ENCODE results near the gene MLH3.
"Not testable (repeated sequence)": the region's sequence is repeated elsewhere in the genome, so short reads cannot be mapped to it uniquely, and the experiment has no call there.

Gene MLH3

DNA sequence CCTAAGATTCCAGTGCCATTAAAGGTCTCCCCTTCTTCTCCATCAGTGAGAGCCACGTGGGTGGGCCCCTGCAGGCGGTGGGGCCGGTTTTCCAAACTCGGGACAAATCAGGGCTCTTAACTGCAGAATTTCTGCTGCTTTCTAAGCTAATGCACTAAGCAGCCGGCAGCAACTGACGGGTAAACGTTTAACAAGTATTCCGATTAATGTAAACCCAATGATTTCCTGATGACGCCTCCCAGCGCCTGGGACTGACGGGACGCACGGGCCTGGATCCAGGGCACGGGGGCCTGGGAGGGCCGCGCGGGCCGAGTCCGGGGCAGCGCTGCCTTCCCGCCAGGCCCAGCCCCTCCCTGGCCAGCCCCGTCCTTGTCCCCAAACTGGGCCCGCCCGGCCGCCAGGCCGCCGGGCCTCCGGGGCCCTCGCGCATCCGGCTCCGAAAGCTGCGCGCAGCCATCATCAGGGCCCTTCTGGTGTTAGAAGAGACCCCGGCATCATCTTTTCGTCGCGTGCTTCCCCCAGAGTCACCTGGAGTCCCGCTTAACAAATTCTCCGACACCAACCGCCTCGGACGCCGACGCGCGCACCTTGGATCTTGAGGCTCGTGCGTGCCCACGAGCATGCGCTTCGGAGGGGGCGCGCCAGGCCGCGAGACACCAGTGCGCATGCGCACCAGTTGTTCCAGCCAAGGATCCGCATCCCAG, at the start of gene MLH3:
Gene MLH3 (minus strand): TSS at position 616 of the 704 bp plus-strand sequence. CDS start 1,812 bp downstream, outside the sequence.
- peak; percentile 58 to 69 for DNase-seq (ENCODE audit: low read depth in 2 of 2)

DNA sequence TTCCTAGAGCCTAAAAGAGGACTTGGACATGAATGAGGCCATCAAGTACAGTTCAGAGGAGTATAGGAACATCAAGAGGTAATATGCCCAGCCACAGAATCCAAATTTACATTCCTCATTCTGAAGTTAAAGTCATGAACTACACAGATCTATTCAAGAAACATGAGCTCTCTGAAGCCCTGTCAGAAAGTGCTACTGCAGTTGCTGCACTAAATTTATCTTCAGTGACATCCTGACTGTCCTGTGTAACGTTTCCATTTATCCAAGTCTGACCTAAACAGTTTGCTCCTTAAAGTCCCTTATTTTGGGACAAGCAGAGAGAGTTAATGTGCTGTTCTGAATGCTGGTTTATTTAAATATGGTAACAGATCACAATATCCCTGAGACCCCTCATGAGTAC, 47.4 kb upstream of the MLH3 start:
- DNase-seq (ENCODE audit: low read depth in 2 of 2): no peak

DNA sequence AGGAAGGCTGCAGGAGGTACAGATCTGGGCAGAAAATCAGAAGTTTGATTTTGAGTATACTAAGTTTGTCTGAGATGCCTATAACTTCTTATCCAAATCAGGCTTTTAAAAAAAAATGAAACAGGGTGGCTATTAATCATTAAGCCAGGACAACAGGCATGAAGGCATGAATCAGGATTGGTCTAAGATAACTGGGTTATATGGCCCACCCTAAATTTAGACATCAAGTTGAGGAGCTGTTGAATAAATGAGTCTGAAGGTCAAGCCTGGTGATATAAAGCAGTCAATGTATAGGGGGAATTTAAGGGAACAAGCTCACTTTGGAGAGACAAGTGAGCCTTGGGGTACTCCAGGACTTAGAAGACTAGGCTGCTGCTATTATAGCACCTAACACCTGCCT, 46.9 kb upstream of the MLH3 start:
- DNase-seq (ENCODE audit: low read depth in 2 of 2): no peak

DNA sequence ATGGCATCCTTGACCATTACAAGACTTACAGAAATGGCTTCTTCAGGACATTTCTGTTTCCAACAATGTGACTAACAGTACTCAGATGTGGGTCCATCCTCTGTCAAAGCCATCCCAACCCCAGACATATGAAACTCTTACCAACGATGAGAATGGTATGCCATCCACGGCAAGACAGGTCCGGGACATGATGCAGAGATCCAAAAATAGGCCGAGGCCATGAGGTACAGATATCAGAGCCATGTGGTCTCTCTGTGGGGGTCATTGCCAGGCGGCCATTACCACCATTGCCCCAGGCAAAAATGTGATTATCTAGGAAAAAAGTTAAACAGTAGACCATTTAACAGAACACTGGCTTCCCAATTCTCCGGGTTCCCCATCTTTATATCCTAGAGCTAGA, 45.7 kb upstream of the MLH3 start:
- DNase-seq (ENCODE audit: low read depth in 2 of 2): no peak

DNA sequence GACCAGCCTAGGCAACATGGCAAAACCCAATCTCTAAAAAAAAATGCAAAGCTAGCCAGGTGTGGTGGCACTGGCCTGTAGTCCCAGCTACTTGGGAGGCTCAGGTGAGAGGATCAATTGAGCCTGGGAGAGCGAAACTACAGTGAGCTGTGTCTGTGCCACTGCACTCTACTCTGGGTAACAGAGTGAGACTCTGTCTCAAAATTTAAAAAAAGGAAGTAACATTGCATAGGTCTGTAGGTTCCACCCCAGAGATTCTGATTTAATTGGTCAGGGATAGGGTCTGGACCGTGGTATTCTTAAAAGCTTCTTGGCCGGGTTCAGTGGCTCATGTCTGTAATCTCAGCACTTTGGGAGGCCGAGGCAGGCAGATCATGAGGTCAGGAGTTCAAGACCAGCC, 44.4 kb upstream of the MLH3 start:
- DNase-seq (ENCODE audit: low read depth in 2 of 2): no peak

DNA sequence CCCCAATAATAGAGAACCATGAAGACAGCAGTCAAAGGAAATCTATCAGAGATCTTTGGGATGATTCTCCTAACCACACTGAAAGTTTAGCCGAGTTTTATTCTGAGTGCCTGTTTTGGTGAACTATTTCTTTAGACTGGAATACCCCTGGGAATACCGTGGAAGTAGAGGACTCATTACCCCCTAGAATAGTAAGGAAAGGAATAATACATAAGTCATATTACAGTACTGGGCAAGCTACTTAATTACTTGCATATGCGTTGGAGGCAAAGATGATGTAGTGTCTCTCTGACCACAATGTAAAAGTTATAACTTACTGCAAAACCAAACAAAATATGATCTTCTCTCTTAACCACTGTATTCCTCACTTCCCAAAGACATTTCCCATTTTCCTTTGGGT, 43.6 kb upstream of the MLH3 start:
- DNase-seq (ENCODE audit: low read depth in 2 of 2): no peak

DNA sequence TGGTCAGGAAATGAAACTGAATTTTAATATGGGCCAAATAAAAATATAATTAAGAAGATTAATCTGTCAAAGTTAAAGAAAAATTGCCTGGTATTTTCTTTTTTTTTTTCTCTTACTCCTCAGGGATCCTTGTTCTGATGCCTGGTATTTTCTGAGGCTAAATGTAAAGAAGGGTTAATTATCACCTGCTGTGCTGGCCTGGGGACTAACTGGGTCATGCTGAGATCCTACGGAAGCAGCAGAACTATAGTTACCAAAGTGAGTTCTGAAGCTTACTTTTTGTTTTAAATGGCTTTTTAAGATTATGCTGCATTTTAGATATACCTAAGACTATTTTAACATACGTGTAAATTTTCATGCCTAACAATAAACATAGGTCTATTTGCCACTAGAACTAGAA, 41.4 kb upstream of the MLH3 start:
- DNase-seq (ENCODE audit: low read depth in 2 of 2): no peak

DNA sequence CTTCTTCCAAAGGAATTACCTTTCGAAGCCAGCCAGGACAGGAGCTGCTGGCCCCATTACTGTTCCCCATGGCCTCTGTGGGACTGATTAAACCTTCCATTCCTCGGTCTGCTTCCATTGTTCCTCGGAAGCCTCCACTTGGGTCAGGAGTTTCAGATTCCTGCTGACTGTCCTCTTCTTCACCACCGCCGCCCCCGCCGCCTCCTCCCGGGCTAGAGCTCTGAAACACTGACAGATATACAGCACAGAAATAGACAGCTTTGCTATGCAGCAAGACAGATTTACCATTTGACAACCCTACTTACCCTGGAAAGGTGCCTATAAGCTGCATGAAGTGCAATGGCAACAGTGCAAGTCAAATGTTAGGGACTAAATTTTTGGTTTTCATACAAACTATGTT, 40.0 kb upstream of the MLH3 start:
- DNase-seq (ENCODE audit: low read depth in 2 of 2): no peak

DNA sequence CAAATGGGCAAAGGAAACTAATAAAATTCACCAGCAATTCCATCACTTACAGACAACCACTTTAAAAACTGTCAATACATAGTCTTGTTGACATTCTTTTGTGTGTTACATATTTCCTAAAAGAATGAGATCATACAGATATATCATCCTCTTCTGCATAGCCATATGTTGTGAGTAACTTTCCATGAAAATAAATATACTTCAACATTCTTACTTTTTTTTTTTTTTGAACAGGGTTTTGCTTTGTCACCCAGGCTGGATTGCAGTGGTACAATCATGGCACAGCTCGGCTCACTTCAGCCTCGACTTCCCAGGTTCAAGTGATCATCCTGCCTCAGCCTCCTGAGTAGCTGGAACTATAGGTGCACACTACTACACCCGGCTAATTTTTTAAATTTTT, 39.1 kb upstream of the MLH3 start:
- no peak for DNase-seq (ENCODE audit: low read depth in 2 of 2)

DNA sequence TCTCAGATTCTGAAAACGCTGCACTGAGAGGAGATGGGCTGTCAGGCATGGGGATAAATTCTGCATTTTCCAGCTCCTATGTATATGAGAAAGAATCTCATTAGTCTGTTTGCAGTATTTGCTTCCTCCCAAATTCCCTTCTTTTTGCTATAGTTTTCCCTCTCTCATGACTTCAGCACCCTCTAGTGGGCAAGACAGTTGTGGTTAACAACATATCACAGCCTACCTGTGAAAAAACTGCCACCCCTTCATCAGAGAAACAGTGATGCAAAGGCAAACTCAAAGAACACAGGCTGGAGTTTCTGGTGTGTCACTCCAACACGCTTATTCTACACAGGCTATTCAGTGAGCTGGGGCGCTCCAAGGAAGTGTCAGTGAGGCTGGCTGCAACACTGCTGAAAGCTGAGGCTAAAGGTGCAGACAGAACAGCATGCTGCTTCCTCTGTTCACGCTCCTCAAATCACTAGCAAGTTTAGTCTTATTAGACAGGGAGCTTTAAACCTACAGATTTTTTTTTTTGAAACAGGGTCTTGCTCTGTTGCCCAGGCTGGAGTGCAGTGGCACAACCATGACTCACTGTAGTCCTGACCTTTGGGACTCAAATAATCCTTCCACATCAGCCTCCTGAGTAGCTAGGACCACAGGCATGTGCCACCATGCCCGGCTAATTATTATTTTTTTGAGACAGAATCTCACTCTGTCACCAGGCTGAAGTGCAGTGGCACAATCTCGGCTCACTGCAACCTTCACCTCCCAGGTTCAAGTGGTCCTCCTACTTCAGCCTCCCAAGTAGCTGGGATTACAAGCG, 37.5 kb upstream of the MLH3 start:
- peak in 1 of 2 donors; percentile 27 for DNase-seq (ENCODE audit: low read depth in 2 of 2)

DNA sequence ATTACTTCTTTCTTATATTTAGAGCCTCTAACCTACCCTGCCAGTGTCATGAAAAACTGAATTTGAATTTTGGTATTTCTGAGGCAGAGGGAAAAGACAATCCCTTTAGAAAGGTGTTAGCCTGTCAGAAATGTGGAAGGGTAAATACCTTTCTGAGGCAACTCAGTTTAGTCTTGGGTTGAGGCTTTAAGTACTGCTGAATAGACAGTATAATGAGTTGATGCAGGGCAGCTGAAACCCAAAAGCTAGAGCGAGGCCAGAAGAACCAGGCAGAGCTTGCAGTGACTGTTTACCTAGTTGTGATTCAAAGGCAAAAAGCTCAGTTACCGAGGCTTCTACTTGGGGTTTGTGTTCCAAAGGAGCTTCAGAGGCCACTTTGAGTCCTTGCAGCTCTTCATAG, 36.9 kb upstream of the MLH3 start:
- DNase-seq (ENCODE audit: low read depth in 2 of 2): no peak

DNA sequence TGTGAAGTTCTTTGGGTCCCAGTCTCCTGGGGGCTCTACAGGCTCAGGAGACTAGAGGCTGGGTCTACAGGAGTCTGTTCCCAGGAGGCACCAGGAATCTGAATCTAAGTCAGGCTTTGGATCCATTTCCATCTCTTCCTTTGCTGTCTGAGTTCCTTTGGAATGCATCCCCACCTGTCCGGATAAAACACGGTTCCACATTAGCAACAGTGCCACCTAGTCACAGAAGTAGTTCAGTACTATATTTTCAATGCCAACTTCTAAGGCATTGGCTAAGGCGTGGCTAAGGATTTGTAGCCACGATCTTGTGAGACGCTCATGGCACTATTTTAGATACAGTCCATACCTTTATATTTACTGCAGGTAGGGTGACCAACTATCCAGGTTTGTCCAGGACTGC, 33.2 kb upstream of the MLH3 start:
- no peak for DNase-seq (ENCODE audit: low read depth in 2 of 2)

DNA sequence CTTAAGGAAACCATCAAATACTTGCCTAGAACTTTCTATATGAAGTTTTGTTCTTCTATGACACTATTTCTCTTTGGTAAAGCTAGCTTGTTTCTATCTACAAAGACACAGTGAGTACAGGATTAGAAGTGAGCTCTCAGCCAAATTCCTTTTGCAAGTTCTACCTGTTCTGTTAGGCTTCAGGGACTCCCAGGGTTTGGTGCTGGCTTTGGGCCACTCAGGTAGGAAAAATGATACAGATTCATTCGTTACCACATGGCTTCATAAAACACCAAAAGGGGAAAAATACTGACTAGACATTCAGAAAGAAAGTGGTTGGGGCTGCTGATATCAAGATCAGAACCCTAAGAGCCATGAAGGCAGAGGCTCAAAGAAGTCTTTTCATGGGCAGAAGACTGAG, 32.0 kb upstream of the MLH3 start:
- no peak for DNase-seq (ENCODE audit: low read depth in 2 of 2)

DNA sequence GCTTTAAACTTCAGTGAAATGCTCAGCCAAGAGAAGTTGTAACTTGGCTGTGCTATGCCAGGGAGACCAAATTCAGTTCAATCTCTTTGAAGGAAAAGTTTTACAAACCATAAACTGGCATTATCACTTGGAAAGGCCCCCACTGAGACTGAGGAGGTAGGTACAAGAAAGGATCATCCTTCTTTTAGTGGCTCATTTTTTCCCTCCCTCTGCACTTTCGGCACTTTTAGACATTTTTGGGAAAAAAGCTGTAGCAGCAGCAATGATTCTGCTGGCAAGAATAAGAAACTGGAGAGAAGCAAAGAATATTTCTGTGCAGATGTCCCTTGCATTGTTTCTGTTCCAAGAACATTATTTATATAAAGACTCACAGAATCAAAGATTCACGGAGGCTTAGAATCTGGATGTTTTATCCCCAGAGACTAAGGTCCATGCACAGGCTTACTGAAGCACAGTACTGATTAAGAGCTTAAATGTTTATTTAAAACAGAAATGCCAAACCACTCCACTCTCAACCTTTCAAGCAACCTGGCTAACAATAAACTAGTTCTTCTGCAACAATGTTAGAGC, 30.5 kb upstream of the MLH3 start:
- no peak for DNase-seq (ENCODE audit: low read depth in 2 of 2)

DNA sequence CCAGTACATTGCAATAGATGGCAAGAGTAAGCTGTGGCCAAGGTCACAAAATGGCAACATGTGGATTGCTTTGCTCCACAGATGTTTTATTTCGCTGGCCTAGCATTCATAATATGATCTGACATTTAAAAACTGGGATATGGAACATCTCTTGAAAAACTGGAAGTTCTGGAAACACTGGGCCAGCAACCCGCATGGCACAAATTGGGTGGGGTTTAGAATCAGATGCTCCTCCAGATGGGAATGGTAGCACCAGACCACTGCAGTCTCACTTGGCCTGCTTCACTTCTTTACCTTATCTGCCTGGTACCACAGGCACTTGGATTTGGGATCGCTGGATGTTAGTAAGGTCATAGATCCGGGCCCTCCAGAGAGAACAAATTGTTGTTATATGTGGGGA, 28.3 kb upstream of the MLH3 start:
- no peak for DNase-seq (ENCODE audit: low read depth in 2 of 2)

DNA sequence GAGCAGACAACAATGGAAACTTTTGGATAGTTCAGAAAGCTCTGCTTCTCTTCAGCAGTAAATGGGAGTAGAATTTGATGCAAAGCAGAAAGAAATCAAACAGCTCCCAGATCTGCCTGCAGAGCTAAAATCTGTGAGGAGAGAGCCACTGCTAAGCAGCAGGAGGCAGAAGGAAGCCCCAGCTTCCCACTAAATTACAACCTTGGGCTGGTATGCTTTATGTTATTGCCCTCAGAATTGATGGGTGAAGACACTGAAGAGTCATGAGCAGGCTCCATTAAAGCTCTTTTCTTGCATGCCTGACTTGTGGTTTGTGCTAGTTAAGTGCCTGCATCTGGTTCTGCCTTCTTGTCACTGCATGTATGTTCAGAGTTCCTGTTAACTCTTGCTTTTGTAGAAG, 26.5 kb upstream of the MLH3 start:
- DNase-seq (ENCODE audit: low read depth in 2 of 2): no peak

DNA sequence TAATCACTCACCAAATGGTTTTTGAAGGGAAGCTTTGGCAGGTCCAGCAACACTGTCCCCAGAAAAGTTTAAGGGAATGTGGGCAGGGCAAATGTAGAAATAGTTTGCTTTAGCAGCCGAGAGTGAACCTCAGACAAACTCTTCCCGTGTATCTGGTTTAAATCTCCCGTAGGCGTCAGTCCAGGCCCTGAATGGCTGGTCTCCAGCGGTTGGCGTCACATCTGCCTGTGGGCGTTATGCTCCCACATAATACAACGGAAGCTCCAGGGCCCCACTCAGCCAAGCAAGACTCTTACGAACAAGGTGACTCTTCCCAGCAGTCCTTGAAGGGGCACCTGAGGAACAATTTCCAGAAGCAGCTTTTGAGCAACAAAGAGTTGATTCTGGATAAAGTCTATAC, 19.1 kb upstream of the MLH3 start:
- DNase-seq (ENCODE audit: low read depth in 2 of 2): no peak

DNA sequence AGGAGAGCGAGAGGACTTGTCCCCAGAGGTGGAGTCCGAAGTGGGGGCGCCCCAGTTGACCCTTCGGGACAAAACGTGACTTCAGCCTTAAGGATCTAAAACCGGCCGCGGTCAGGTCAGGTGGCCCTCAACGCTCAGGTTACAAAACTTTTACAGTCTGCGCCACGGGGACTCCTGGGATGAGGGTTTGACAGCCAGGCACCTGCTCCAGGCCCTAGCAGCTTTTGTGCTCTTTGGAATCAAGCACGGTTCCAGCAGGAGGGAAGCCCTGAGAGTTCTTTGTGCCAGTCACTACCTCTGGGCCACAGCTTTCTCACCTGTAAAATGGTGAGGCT, 18.5 kb upstream of the MLH3 start:
- no peak for DNase-seq (ENCODE audit: low read depth in 2 of 2)

DNA sequence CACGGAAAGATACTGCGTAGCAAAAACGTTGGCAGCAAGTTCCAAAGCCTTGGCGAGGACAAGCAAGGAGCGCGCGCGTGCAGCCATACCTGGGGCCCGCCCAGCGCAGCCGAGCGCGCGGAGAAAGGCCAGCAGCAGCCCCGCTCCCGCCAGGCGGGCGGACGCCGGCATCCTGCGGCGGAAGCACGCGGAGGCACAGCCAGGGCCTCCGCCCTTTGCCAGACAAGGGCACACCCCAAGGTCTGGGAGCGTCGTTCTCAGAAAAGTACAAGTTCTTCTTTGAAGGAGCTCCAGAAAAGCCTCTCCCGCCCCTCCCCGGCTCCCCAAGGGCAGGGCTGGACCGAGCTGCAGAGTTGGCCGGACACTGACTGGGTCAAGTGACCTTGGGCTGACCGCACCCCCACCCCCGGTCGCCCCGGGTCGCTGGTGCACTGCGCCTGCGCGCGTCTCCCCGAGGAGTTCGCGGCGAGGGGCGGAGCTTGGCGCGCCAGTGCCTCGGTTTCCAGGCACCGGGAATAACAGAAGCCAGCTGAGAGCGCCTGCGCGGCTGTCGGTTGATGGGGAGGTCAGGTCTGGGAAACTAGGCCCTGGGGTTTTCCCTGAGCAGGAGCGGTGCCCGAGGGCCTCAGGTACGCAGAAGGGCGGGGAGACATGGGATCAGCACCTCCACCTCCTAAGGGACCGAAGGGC, 18.0 kb upstream of the MLH3 start, which contains the start of gene ZC2HC1C:
Gene ZC2HC1C (plus strand): TSS at position 521 of the 690 bp plus-strand sequence. CDS start 933 bp downstream, outside the sequence.
- peak; percentile 38 to 63 for DNase-seq (ENCODE audit: low read depth in 2 of 2)

DNA sequence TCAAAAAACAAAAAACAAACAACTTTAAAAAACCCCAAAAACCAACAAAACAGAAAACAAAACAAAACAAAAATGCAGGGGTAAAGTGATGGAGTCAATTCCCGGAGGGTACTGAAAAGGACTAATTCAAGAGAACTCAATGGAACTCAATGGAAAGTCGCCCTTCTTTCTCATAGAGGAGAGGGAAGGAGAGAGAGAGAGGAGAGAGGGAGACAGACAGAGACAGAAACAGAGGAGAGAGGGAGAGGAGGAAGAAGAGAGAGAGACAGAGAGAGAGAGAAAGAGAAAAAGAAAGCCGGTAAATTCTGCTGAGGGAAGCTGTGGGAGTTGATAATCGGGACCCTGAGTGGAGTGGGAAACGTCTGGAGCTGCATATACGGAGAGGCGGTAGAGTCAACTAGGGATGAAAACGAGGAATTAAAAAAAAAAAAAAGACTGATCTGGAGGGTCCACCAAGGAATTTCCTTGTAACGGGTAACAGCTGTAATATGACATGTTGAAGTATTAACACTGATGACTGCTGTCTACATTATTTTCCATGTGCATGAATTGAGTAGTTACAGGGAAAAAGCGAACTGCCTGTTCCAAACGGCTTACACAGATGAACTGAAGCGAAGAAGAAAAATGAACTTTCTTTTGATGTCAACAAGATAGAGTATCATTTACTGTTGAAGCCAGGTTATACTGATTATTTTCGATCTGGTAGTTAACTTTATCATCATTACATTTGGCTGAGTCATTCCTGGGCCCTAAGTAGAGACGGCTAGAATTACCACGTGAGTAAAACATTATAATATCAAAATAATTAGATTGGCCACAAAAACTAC, 17.2 kb upstream of the MLH3 start:
- DNase-seq (ENCODE audit: low read depth in 2 of 2): no peak

DNA sequence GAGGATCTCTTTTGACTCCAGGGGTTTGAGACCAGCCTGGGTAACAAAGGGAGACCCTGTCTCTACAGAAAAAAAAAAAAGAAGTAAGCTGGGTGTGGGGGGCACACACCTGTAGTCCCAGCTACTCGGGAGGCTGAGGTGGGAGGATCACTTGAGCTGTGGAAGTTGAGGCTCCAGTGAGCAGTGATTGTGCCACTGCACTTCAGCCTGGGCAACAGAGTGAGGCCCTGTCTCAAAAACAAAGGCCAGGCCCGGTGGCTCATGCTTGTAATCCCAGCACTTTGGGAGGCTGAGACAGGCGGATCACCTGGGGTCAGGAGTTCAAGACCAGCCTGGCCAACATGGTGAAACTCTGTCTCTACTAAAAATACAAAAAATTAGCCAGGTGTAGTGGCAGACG, 16.5 kb upstream of the MLH3 start:
- DNase-seq (ENCODE audit: low read depth in 2 of 2): not testable (repeated sequence)

DNA sequence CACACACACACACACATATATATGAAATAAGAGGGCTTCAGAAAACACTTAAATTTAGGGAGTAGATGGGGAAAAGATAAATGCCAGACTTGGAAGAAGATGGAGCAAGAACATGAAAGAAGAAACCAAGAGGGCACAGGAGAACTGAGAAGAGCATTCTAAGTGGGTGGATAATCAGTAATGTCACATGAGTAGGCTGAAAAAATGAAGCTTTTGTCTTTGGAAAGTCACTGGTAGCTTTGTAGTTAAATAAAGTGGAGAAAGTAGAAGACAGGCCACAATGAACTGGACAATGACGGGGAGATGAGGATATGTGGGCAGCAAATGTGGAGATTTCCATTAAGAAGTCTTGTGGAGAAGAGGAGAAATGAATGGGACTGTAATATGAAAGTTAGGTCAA, 15.9 kb upstream of the MLH3 start:
- DNase-seq (ENCODE audit: low read depth in 2 of 2): no peak
